Lower lobe of right lung (tissue), 2 donors: ENCODE data around the gene ADAMTSL1. TPM values are rescaled to one million over a fixed set of nuclear protein-coding genes. Genes with fewer than 3 reads are reported as not detected.

ENCODE experiments used
- ATAC-seq, 2 donors: fragments of 200-7000 bp; cut with Tn5 transposase; one replicate each; pipeline ENCODE4 v1.9.1; 2020 to 2022; ENCODE audit warnings: mild to moderate bottlenecking in 2 of 2, moderate library complexity in 2 of 2
- DNase-seq: peaks from one replicate; pipeline ENCODE4 v3.0.0-alpha.2; 2020
- H3K27ac ChIP-seq: fragments of 200-600 bp; one replicate; pipeline ENCODE4 v1.8.0; 2022
- H3K27me3 ChIP-seq: fragments of 200-600 bp; one replicate; pipeline ENCODE4 v1.8.0; 2022; ENCODE audit warnings: low read depth
- H3K36me3 ChIP-seq: fragments of 200-600 bp; one replicate; pipeline ENCODE4 v1.8.0; 2022; ENCODE audit warnings: mild to moderate bottlenecking
- H3K4me1 ChIP-seq: fragments of 200-600 bp; one replicate; pipeline ENCODE4 v1.8.0; 2022
- H3K4me3 ChIP-seq: fragments of 200-600 bp; one replicate; pipeline ENCODE4 v1.8.0; 2022; ENCODE audit warnings: mild to moderate bottlenecking
- H3K9me3 ChIP-seq: fragments of 200-600 bp; one replicate; pipeline ENCODE4 v1.8.0; 2022
- CTCF ChIP-seq: fragments of 200-600 bp; IDR thresholded peaks from one replicate; pipeline ENCODE4 v1.8.0; 2022; ENCODE audit warnings: antibody characterized with exemption, mild to moderate bottlenecking
- intact Hi-C: fragments of 100-400 bp; cut with DNase I; formaldehyde crosslinking; loops from one replicate; pipeline ENCODE4 v1.11.0; 2022
- total RNA-seq: library from RNA; stranded (reverse); fragmentation: NEBNext Ultra II Directional; extraction: Animal tissue kit (Norgen Biotek cat#: 25700); gene quantifications from one replicate; pipeline ENCODE4 v1.2.1, GENCODE V29; 2021
- donor health status: DM: no; HTN: yes; CAD: no; lungs with severe emphysema.

Gene ADAMTSL1
- total RNA-seq, 1 donor from 2014 or later = 3.7 TPM

GRCh38 chr9:18605766-18606180 is 131.8 kb downstream of the ADAMTSL1 start:
- ATAC-seq (peak; percentile 41 to 58), DNase-seq (no peak)
- H3K27ac ChIP-seq = no peak overlapping the region
- TF ChIP-seq CTCF = no peak
- H3K4me3 ChIP-seq = no peak overlapping the region
- no peaks in the 10 kb centered on the region for H3K9me3 ChIP-seq
- no peaks in the 10 kb centered on the region for H3K36me3 ChIP-seq
- H3K4me1 ChIP-seq = peaks cover 12% of the 10 kb centered on the region
- H3K27me3 ChIP-seq = no peaks in the 10 kb centered on the region
- intact Hi-C loops = no loop called here

GRCh38 chr9:18606281-18606680 is 132.3 kb downstream of the ADAMTSL1 start:
- TF ChIP-seq CTCF = no peak
- DNase-seq (no peak), ATAC-seq (peak in 1 of 2 donors; percentile 25)
- peaks cover 12% of the 10 kb centered on the region for H3K4me1 ChIP-seq
- H3K36me3 ChIP-seq = no peaks in the 10 kb centered on the region
- no peak overlapping the region for H3K27ac ChIP-seq
- H3K27me3 ChIP-seq = no peaks in the 10 kb centered on the region
- H3K9me3 ChIP-seq = no peaks in the 10 kb centered on the region
- no peak overlapping the region for H3K4me3 ChIP-seq
- intact Hi-C loops = no loop called here

- Histone ChIP-seq H3K9me3 (no peaks in the 10 kb centered on the region), H3K4me1 (peaks cover 12% of the 10 kb centered on the region), H3K4me3 (no peak overlapping the region), H3K27ac (no peak overlapping the region), H3K27me3 (no peaks in the 10 kb centered on the region), H3K36me3 (no peaks in the 10 kb centered on the region)
- no peak for TF ChIP-seq CTCF
- intact Hi-C loops = no loop called here
- DNase-seq (no peak), ATAC-seq (no peak)
These were observed 132.9 kb downstream of the ADAMTSL1 start for GRCh38 chr9:18606846-18607245.

GRCh38 chr9:18608371-18608770 is 134.4 kb downstream of the ADAMTSL1 start:
- no peaks in the 10 kb centered on the region for H3K36me3 ChIP-seq
- H3K27ac ChIP-seq = no peak overlapping the region
- intact Hi-C loops = no loop called here
- TF ChIP-seq CTCF = no peak
- H3K4me1 ChIP-seq = peaks cover 12% of the 10 kb centered on the region
- H3K9me3 ChIP-seq = no peaks in the 10 kb centered on the region
- ATAC-seq = no peak
- no peak for DNase-seq
- H3K27me3 ChIP-seq = no peaks in the 10 kb centered on the region
- H3K4me3 ChIP-seq = no peak overlapping the region

- no peak for DNase-seq
- intact Hi-C loops = no loop called here
- Histone ChIP-seq H3K9me3 (no peaks in the 10 kb centered on the region), H3K4me1 (peaks cover 7% of the 10 kb centered on the region), H3K4me3 (no peak overlapping the region), H3K27me3 (no peaks in the 10 kb centered on the region), H3K36me3 (no peaks in the 10 kb centered on the region), H3K27ac (no peak overlapping the region)
- no peak for TF ChIP-seq CTCF
- ATAC-seq = no peak
These were observed 137.0 kb downstream of the ADAMTSL1 start for GRCh38 chr9:18610956-18611355.

GRCh38 chr9:18611971-18612370 is 138.0 kb downstream of the ADAMTSL1 start:
- H3K4me3 ChIP-seq = no peak overlapping the region
- H3K9me3 ChIP-seq = no peaks in the 10 kb centered on the region
- no peak for ATAC-seq
- H3K27me3 ChIP-seq = no peaks in the 10 kb centered on the region
- no peak for DNase-seq
- intact Hi-C loops = no loop called here
- no peak for TF ChIP-seq CTCF
- H3K36me3 ChIP-seq = no peaks in the 10 kb centered on the region
- no peaks in the 10 kb centered on the region for H3K4me1 ChIP-seq
- no peak overlapping the region for H3K27ac ChIP-seq
